ENCODE measurements around the gene SFT2D1. TPM values are rescaled to one million over a fixed set of nuclear protein-coding genes. Genes with fewer than 3 reads are reported as not detected.

SFT2D1 gene
- total and polyA plus RNA-seq, 5 donors from 2014 or later: 23.7 to 109 (median 103) TPM

DNA sequence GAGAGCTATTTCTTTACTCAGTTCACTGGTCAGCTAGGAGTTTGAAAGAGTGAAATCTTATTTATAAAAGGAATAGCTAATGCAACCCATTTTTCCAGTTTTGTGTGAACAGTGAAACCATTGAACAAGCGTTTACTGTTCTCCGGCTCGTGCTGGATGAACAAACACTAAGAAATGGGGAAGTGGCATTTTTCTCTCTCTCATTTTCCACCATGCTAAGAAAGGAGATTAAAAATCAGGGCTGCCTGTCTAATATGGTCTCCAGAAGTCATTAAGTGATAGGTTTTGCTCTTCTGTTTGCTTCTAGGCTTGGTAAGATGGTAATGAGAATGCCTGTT is 774 bp upstream of the SFT2D1 start:
- DNase-seq (no peak), ATAC-seq (ENCODE audit: low read depth in 2 of 2) (no peak)
- peak overlapping the region; percentile 79 to 94 (median 84) for H3K27ac Mint-ChIP-seq
- H3K4me3 Mint-ChIP-seq: peak overlapping the region; percentile 91 to 97 (median 94)
- H3K9me3 Mint-ChIP-seq: no peaks in the 10 kb centered on the region
- H3K27ac ChIP-seq (ENCODE audit: insufficient read depth, low read length, poor library complexity, severe bottlenecking): peak overlapping the region; percentile 79
- H3K27me3 Mint-ChIP-seq: peaks cover 5% of the 10 kb centered on the region
- peaks cover 50% of the 10 kb centered on the region for H3K4me1 ChIP-seq (ENCODE audit: control insufficient read depth, insufficient read depth, low read length, poor library complexity, severe bottlenecking)
- H3K4me1 Mint-ChIP-seq: peaks cover 3 to 16% (median 10%) of the 10 kb centered on the region in 4 donors
- H3K36me3 Mint-ChIP-seq: peaks cover under 1% of the 10 kb centered on the region
- peak overlapping the region; percentile 94 for H3K4me3 ChIP-seq (ENCODE audit: low read depth, low read length)
- H3K9me3 ChIP-seq (ENCODE audit: control insufficient read depth in 2 of 2, low read length in 2 of 2): no peaks in the 10 kb centered on the region
- peaks cover 3% of the 10 kb centered on the region for H3K36me3 ChIP-seq (ENCODE audit: control insufficient read depth, insufficient read depth, low read length)
- H3K27me3 ChIP-seq (ENCODE audit: control insufficient read depth, insufficient read depth, low read length): no peaks in the 10 kb centered on the region

DNA sequence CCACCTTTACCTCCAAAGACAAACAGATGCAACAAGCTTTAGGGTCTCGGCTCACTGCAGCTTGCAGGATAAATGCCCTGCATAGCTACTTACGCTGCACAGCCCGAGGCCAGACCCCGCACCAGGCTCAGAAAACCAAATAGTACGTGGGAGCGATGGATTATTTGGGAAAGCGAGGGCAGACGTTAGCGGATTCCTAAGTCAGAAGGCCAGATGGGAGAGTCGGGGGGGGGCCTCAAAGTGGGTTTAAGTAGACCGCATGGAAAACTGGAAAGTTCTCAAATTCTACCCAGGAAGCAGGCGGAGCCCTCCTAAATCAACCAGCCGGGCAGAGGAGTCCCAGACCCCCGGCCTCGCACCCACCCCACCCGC is 382 bp downstream of the SFT2D1 start:
- Mint-ChIP-seq H3K27me3 (no peaks in the 10 kb centered on the region), H3K27ac (peak overlapping the region; percentile 62 to 94 (median 84)), H3K4me1 (peaks cover 12 to 16% (median 14%) of the 10 kb centered on the region in 4 donors), H3K36me3 (peaks cover 10% of the 10 kb centered on the region), H3K4me3 (peak overlapping the region; percentile 91 to 97 (median 94)), H3K9me3 (no peaks in the 10 kb centered on the region)
- Histone ChIP-seq H3K27me3 (ENCODE audit: control insufficient read depth, insufficient read depth, low read length) (no peaks in the 10 kb centered on the region), H3K4me1 (ENCODE audit: control insufficient read depth, insufficient read depth, low read length, poor library complexity, severe bottlenecking) (peaks cover 59% of the 10 kb centered on the region), H3K4me3 (ENCODE audit: low read depth, low read length) (peak overlapping the region; percentile 94), H3K9me3 (ENCODE audit: control insufficient read depth in 2 of 2, low read length in 2 of 2) (no peaks in the 10 kb centered on the region), H3K27ac (ENCODE audit: insufficient read depth, low read length, poor library complexity, severe bottlenecking) (peak overlapping the region; percentile 79), H3K36me3 (ENCODE audit: control insufficient read depth, insufficient read depth, low read length) (peaks cover 12% of the 10 kb centered on the region)
- ATAC-seq (ENCODE audit: low read depth in 2 of 2): peak; percentile 38 to 39
- no peak for DNase-seq

DNA sequence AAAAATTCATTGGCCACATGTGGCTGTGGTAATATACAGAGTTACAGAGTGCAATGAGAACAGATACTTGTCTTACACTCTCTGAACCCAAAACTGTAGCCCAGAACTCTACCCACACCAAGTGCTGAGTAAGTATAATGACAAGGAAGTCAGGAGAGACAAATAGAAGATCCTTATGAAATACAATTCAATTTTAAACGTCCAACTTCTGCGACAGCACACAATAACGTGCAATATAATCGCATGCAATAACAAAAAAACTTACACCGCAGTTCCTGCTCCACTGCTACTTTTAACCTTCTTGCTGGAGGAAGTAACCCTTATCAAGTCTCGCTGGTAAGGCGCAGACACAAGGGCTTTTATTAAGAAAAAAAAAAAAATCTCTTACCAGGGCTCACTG is 881 bp downstream of the SFT2D1 start:
- Mint-ChIP-seq H3K9me3 (no peaks in the 10 kb centered on the region), H3K27ac (peak overlapping the region; percentile 22 to 94 (median 84)), H3K4me3 (peak overlapping the region; percentile 91 to 97 (median 94)), H3K36me3 (peaks cover 10% of the 10 kb centered on the region), H3K27me3 (no peaks in the 10 kb centered on the region), H3K4me1 (peaks cover 13 to 20% (median 14%) of the 10 kb centered on the region in 4 donors)
- H3K4me3 ChIP-seq (ENCODE audit: low read depth, low read length): peak overlapping the region; percentile 94
- no peaks in the 10 kb centered on the region for H3K27me3 ChIP-seq (ENCODE audit: control insufficient read depth, insufficient read depth, low read length)
- no peaks in the 10 kb centered on the region for H3K9me3 ChIP-seq (ENCODE audit: control insufficient read depth in 2 of 2, low read length in 2 of 2)
- peak in 2 of 3 donors; percentile 42 to 73 for DNase-seq
- H3K4me1 ChIP-seq (ENCODE audit: control insufficient read depth, insufficient read depth, low read length, poor library complexity, severe bottlenecking): peaks cover 64% of the 10 kb centered on the region
- H3K36me3 ChIP-seq (ENCODE audit: control insufficient read depth, insufficient read depth, low read length): peaks cover 16% of the 10 kb centered on the region
- peak; percentile 43 to 56 for ATAC-seq (ENCODE audit: low read depth in 2 of 2)
- peak overlapping the region; percentile 79 for H3K27ac ChIP-seq (ENCODE audit: insufficient read depth, low read length, poor library complexity, severe bottlenecking)

DNA sequence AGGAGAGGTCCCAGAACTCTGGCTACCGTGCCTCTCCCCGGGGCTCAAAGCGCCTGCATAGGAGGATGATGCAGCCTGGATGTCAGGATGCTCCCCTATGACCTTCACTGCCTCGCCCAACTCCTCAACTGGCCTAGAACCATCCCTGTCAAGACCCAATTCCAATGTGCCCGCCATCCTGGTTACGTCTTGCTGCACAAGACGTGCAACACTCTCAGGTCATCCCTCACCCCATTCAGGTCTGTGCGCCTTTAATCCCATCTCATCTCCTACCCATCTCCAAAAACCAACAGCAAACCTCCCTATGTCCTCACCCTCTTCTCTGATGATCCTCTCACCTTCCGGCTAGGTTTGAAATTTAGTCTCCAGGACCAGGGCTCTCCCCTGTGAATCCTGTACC is 3.5 kb downstream of the SFT2D1 start:
- no peak for ATAC-seq (ENCODE audit: low read depth in 2 of 2)
- Mint-ChIP-seq H3K9me3 (no peaks in the 10 kb centered on the region), H3K36me3 (peaks cover 29% of the 10 kb centered on the region), H3K27ac (no peak overlapping the region), H3K4me3 (no peak overlapping the region), H3K27me3 (no peaks in the 10 kb centered on the region), H3K4me1 (peaks cover 13 to 44% (median 28%) of the 10 kb centered on the region in 4 donors)
- H3K9me3 ChIP-seq (ENCODE audit: control insufficient read depth in 2 of 2, low read length in 2 of 2): no peaks in the 10 kb centered on the region
- no peaks in the 10 kb centered on the region for H3K27me3 ChIP-seq (ENCODE audit: control insufficient read depth, insufficient read depth, low read length)
- no peak overlapping the region for H3K27ac ChIP-seq (ENCODE audit: insufficient read depth, low read length, poor library complexity, severe bottlenecking)
- DNase-seq: no peak
- peak overlapping the region; percentile 94 for H3K4me3 ChIP-seq (ENCODE audit: low read depth, low read length)
- H3K4me1 ChIP-seq (ENCODE audit: control insufficient read depth, insufficient read depth, low read length, poor library complexity, severe bottlenecking): peaks cover 82% of the 10 kb centered on the region
- peaks cover 21% of the 10 kb centered on the region for H3K36me3 ChIP-seq (ENCODE audit: control insufficient read depth, insufficient read depth, low read length)

DNA sequence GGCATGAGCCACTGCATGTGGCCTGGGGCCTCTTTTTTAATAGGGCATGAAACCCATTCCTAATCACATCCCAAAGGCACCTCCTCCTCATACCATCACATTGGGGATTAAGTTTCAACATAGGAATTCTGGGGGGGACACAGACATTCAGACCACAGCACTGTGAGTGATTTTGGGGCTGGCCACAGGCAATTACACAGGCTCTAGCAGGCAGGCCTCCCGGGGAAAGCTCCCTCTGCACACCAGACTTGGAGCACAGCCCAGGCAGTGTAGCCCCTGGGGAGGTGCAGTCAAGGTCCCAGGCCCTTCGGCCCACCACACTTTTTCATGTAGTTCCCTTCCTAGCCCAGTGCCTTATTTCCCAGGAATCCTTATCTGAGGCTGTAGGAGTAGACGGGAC is 5.5 kb downstream of the SFT2D1 start:
- H3K27ac ChIP-seq (ENCODE audit: insufficient read depth, low read length, poor library complexity, severe bottlenecking): no peak overlapping the region
- peak overlapping the region in 1 of 4 donors; percentile 9 for H3K4me3 Mint-ChIP-seq

DNA sequence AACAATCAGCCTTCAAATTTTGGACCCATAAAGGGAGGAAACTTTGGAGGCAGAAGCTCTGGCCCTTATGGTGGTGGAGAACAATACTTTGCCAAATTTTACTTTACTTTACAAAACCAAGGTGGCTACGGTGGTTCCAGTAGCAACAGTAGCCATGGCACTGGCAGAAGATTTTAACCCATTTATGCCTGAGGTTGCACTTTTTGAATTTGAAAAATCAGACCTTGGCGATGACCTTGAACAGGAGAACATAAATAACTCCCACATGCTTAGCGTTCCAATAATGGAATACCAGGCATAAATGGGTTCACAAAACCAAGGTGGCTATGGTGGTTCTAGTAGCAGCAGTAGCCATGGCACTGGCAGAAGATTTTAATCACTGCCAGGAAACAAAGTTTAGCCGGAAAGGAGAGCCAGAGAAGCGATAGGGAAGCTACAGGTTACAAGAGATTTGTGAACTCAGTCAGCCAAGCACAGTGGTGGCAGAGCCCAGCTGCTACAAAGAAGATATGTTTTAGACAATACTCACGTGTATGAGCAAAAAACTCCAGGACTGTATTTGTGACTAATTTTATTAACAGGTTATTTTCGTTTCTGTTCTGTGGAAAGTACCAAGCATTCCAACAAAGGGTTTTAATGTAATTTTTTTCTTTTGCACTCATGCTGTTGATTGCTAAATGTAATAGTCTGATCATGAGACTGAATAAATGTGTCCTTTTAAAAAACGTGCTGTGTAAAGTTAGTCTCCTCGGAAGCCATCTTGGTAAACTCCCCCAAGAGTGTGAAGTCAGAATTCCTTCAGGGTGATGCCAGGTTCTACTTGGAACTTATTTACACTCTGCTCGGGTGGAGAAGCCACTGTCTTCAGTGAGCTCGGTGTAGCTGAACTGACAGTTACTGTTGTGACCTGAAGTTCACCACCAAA is 6.7 kb downstream of the SFT2D1 start:
- peaks cover 34% of the 10 kb centered on the region for H3K36me3 Mint-ChIP-seq
- Histone ChIP-seq H3K36me3 (ENCODE audit: control insufficient read depth, insufficient read depth, low read length) (peaks cover 29% of the 10 kb centered on the region), H3K4me1 (ENCODE audit: control insufficient read depth, insufficient read depth, low read length, poor library complexity, severe bottlenecking) (peaks cover 85% of the 10 kb centered on the region), H3K4me3 (ENCODE audit: low read depth, low read length) (no peak overlapping the region), H3K27ac (ENCODE audit: insufficient read depth, low read length, poor library complexity, severe bottlenecking) (no peak overlapping the region), H3K27me3 (ENCODE audit: control insufficient read depth, insufficient read depth, low read length) (no peaks in the 10 kb centered on the region), H3K9me3 (ENCODE audit: control insufficient read depth in 2 of 2, low read length in 2 of 2) (no peaks in the 10 kb centered on the region)
- peaks cover 5 to 52% (median 39%) of the 10 kb centered on the region in 4 donors for H3K4me1 Mint-ChIP-seq
- H3K27ac Mint-ChIP-seq: peak overlapping the region in 2 of 3 donors; percentile 55 to 70
- ATAC-seq (ENCODE audit: low read depth in 2 of 2) (no peak), DNase-seq (no peak)
- H3K27me3 Mint-ChIP-seq: no peaks in the 10 kb centered on the region
- H3K4me3 Mint-ChIP-seq: peak overlapping the region; percentile 5 to 55 (median 26)
- no peaks in the 10 kb centered on the region for H3K9me3 Mint-ChIP-seq

More for the DNA sequence above, 5.5 kb downstream of the SFT2D1 start:
- Mint-ChIP-seq H3K27me3 (no peaks in the 10 kb centered on the region), H3K36me3 (peaks cover 34% of the 10 kb centered on the region), H3K4me1 (peaks cover 6 to 51% (median 37%) of the 10 kb centered on the region in 4 donors), H3K9me3 (no peaks in the 10 kb centered on the region), H3K27ac (peak overlapping the region in 2 of 3 donors; percentile 53 to 55)
- H3K4me3 ChIP-seq (ENCODE audit: low read depth, low read length): no peak overlapping the region
- H3K9me3 ChIP-seq (ENCODE audit: control insufficient read depth in 2 of 2, low read length in 2 of 2): no peaks in the 10 kb centered on the region
- ATAC-seq (ENCODE audit: low read depth in 2 of 2) (no peak), DNase-seq (no peak)
- peaks cover 27% of the 10 kb centered on the region for H3K36me3 ChIP-seq (ENCODE audit: control insufficient read depth, insufficient read depth, low read length)
- H3K27me3 ChIP-seq (ENCODE audit: control insufficient read depth, insufficient read depth, low read length): no peaks in the 10 kb centered on the region
- H3K4me1 ChIP-seq (ENCODE audit: control insufficient read depth, insufficient read depth, low read length, poor library complexity, severe bottlenecking): peaks cover 88% of the 10 kb centered on the region

DNA sequence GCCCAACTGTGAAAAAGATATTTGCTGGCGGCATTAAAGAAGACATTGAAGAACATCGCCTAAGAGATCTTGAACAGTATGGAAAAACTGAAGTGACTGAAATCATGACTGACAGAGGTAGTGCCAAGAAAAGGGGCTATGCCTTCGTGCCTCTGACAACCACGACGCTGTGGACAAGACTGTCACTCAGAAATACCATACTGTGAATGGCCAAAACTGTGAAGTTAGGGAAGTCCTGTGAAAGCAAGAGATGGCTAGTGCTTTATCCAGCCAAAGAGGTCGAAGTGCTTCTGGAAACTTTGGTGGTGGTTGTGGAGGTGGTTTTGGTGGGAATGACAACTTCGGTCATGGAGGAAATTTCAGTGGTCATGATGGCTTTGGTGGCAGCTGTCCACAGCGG is 7.5 kb downstream of the SFT2D1 start:
- Histone ChIP-seq H3K27ac (ENCODE audit: insufficient read depth, low read length, poor library complexity, severe bottlenecking) (no peak overlapping the region), H3K4me1 (ENCODE audit: control insufficient read depth, insufficient read depth, low read length, poor library complexity, severe bottlenecking) (peaks cover 83% of the 10 kb centered on the region), H3K4me3 (ENCODE audit: low read depth, low read length) (no peak overlapping the region), H3K27me3 (ENCODE audit: control insufficient read depth, insufficient read depth, low read length) (no peaks in the 10 kb centered on the region), H3K9me3 (ENCODE audit: control insufficient read depth in 2 of 2, low read length in 2 of 2) (no peaks in the 10 kb centered on the region), H3K36me3 (ENCODE audit: control insufficient read depth, insufficient read depth, low read length) (peaks cover 31% of the 10 kb centered on the region)
- Mint-ChIP-seq H3K27ac (peak overlapping the region in 1 of 3 donors; percentile 75), H3K36me3 (peaks cover 34% of the 10 kb centered on the region), H3K4me3 (peak overlapping the region in 3 of 4 donors; percentile 34 to 55 (median 51)), H3K27me3 (no peaks in the 10 kb centered on the region), H3K9me3 (no peaks in the 10 kb centered on the region), H3K4me1 (peaks cover 7 to 52% (median 39%) of the 10 kb centered on the region in 4 donors)
- DNase-seq (no peak), ATAC-seq (ENCODE audit: low read depth in 2 of 2) (no peak)
